GM19035 (cell line): Measurements from ENCODE around the gene ARVCF.

Experiments used
- ATAC-seq: cut with Tn5 transposase; IDR thresholded peaks from one replicate; pipeline ENCODE4 v1.9.1; 2021; ENCODE audit not compliant: unreplicated experiment

The ARVCF gene

DNA sequence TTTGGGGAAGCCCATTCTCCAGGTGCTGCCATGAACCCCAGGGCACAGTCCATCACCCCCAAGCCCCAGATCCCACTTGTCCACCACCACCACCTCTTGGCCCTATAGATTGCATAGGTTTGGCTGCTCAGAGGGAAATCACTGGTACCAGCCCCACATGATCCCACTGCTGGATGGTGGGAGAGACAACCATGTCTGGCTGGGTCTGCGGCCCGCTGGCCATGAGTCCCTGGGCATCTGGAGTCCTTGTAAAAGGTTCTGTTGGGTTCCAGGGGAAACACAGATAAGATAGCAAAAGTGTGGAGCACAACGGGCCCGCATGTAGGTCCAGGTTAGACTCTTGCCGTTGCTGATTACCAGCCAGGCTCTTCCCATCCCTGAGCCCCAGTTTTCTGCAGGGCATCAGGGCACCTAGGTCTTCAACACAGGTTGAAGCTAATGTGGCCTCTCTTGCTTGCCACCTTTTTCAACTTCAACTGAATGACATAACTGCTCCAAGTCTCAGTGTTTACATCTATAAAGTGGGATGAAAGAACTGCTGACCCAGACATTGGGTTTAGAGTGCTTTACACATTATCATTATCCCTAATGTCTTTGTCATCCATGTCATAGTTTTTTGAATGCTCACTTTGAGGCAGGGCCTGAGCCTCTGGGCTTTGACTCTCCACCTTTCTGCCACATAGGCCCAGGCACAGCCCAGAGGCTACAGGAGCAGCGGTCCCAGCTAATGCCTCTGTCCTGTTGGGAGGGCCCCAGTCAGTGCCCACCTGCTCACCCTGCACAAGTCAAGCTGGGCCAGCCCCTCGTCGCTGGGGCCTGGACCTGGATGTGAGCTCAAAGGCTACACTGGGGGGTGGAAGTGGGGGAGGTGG is 3.3 kb upstream of the ARVCF start:
- no peak for ATAC-seq

DNA sequence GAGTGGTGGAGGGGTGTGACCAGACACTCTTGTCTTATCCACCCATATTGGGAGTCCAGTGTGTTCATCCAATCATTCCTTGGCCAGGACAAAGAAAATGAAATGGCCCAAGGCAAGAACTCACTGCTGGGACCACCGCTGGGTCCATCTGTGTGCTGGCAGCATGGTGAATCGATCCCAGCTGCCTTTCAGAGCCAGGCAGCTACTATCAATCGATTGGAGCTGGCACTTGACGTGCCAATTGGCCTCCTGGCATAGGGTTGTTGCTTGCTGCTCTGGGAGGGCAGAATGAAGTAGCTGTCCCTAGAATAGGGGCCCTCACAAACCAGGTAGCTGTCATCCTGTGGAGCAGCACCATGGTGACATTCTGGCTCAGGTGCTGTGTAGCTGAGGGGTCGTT is 1.4 kb upstream of the ARVCF start:
- no peak for ATAC-seq

DNA sequence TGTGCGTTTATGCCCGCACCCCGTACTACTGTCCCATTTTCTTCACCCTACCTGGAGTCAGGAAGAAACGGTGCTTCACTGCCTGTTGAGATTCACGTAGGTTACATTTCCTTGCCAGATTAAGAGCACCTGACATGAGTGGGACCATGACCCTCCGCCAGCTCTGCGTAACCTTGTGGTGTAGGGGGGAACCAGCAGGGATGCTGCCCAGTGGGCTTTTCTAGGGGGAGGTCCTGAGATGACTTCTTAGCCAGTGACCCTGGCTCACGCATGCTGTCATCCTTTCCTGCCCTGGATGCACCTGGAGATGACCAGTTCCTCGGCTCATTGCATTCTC is 967 bp upstream of the ARVCF start:
- ATAC-seq, result no peak

DNA sequence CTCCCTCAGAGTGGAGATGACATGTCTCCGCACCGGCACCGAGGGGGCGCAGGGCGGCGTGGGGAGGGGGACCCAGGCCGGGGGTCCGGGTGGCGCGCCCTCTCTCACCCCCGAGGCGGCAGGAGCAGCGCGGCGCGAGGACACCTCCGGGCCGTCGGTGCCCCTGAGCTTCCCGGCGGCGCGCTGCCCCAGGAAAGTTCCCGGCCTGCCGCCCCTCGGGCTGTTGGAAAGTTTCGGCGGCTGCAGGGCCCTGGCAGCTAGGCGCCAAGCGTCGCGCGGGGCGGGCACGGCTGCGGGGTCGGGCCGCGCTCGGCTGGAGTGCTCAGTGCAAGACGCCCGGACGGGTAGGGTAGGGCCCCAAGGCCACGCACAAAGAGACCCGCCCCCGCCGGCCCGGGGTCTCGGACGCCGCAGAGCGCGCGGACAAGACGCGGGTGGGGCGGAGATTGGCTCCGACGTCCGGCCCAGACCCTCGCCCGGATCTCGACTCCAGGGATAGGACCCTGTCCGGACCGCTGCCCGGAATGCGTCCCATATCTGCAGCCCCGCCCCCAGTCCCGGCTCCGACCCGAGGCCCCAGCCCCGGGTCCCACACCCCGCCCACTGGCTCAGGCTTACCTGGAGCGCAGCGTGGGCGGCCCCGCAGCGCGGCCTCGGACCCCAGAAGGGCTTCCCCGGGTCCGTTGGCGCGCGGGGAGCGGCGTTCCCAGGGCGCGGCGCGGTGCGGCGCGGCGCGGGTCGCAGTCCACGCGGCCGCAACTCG is 471 bp downstream of the ARVCF start:
- no peak for ATAC-seq

DNA sequence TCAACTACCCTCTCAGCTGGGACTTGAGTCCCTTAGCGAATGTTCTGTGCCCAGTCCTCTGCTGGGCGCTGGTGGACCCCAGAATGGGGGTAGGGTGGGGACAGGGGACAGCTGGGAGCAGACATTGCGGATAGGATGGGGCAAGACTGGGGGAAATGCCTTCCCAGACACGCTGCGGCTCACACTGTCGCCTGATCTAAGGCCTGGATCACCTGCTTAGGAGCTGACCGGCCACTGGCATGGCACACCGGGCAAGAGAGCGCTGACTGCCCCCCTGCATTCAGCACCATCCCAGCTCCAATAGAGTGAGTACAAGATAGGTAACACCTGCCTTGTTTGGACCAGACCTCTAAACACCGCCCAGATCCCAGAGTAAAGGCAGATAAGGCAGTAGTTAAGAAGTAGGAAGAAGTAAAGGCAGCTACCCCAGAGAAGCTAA is 1.4 kb downstream of the ARVCF start:
- no peak for ATAC-seq

DNA sequence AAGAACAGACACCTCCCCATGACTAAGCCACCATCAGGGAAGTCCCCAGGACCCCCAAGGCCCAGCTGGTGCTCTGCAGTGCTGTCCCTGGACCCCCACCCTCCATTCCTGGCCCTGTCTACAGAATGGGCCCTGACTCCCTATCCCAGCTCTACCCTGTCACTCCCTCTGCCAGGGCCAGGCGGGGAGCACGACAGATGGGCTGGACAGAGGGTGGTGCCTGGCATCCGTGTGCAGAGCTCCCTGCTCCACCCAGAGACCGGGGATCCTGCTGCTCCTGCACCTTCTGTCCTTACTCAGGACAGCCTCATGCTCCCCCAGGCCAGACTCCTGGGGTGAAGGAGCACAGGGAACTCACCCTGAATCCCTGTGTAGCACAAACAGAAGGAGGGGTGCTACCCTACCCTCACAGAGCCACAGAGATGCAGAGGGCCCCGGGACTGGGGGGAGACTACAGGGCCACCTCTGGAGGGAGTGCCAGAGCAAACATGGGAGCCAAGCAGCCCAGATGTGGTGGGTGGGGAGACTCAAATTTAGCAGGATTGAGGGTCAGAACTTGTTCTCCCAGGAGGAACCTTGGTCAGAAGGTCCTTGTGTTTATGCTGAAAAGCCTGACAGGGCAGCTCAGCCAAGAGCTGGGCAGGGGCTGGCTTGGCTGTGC is 2.0 kb downstream of the ARVCF start:
- ATAC-seq, result no peak

DNA sequence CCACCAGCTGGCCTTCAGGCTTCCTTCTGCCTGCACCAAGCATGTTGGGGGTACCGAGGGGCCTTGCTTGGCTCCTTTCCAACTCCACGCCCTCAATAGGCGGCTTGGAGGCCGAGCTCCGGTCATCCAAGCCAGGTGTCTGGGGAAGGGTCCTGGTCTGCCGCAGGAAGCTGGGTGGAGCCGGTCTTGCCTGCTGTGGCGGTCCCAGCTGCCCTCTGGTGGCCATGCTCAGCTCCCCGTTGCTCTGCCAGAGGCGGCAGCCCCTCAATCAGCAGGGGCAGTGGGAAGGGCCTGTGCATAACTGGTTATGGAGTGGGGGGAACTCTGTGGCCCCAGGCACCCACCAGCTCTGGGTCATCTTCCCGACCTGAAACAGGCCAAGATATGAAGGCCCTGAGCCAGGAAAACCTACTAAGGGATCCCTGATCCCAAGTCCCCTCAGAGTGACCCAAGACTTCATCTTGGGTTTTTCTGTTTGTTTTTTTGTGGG is 3.2 kb downstream of the ARVCF start:
- no peak for ATAC-seq

DNA sequence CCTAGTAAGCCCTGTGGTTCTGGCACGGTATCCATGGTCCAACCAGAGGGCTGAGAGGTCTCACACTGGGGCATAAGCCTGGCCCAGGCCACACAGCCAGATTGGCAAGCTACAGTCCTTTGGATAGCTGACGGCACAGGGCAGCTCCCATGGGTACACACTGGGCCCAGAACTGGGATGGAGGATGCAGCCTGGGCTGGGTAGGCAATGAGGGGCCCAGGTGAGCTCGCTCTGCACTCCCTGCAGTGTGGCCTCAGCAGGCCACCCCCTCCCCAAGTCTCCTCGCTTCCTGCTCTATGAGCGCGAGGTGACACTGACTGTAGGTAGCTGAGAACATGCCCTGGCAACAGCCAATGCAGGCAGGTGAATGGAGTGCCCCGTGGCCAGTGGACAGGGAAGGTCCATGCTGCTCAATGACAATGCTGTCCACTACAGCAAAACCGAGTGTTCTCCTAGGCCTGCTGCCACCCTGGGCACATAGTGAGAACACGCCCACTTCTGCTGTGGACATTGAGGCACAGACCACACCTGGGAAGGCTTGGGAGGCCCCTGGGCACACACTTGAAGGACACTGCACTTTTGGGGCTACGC is 3.8 kb downstream of the ARVCF start:
- no peak for ATAC-seq

DNA sequence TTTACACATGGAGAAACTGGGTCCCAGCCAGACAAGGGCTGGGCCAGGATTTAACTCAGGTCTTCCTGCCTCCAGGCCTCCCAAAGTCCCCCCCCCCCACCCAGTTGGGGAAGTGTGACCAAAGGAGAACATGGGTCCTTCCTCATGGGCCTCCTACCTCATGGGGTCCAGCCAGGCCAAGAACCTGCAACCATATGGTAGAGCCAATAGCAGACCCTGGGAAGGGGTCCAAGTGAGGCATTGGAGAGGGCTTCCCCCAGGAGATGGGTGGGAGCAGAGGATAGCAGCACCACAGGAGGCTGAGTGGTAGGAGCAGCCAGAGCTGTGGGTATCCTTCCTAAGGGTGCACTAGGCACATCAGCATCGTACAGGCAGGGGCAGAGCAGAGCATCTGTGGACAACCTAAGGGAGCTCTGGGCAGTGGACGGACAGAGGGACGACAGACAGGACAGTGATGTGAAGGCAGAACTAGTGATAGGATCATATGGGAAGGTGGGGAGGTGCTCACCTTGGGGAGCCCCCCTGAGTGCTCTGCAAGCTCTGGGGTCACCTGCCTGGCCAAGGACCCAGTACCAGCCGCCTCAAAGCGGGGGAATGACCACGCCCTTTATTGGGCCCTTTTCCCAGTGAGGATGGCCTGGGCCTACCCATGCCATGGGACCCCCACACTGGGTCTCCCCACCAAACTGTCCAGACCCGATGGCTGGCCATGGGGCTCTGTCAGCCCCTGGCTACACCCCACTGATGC is 4.5 kb downstream of the ARVCF start:
- ATAC-seq, result no peak

DNA sequence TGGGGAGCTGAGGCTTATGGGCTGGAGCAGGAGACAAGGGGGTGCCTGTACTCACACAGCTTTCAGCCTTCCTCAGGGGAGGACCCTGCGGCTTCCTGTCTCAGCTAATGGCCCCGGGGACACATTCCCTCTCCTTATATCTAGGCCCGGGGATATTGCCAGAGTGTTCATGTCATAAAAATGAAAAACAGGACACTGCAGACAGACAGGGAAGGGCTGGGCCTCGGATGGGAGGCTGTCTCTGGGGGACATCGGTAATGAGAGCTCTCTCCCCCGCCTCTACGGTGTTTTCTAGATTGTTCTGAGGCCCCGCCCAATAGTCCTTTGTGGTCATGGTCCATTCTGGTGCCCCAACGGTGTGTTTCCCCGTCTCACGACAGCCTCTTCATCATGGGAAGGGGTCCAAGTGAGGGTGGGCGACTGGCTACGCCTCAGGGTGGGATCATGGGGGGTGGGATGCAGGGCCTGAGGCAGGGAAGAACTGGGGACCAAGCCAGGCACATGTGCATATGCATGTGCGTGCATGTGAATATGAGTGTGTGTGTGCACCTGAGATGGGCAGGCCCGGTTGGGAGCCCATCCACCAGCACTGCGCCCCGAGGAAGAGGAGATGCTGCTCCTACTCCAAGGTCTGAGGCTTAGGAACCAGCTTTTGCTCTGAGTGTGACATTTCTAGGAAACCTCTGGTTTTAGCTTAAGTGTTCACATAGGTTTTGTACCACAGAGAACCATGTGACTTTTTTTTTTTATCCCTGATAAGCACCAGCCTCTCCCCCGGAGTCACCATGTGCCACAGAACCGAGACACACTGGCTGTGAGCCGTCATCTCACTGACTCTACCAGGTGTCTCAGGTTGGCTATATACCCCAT is 5.3 kb downstream of the ARVCF start:
- ATAC-seq, result no peak

DNA sequence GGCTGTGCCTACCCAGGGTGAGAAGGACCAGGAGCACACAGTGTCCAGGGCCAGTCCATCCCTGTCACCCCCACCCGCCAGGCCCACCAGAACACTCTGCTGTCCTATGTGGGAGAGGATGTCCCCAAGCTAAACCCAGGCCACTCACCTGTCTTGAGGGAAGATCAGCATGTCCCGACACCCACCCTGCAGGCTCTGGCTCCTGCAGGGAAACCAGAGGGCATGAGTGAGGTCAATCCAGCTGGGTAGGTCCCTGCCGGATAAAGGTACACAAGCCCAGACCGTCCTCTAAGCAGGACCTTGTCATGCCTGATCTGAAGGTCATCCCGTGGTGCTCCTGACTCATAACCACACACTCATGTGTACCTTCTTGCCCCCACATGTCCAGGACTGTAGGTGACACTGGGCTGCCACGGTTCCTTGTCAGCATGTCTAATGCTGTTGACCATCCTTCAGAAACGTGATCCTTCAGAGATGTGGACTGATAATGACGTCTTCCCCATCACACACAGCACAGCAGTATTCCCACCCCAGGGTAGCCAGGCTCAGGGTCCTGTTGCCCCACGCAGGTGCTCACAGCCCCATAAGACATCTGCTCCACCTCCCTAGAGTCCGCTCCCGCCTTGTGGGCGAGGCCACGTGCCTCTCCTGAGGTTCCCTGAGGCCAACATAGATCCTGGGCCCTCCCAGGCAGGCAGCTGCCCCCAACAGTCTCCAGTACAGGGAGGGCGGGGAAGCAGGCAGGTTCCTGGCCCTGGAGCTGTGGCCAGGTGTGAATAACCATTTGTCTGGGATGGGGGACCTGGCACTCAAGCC is 6.1 kb downstream of the ARVCF start:
- ATAC-seq, result no peak

DNA sequence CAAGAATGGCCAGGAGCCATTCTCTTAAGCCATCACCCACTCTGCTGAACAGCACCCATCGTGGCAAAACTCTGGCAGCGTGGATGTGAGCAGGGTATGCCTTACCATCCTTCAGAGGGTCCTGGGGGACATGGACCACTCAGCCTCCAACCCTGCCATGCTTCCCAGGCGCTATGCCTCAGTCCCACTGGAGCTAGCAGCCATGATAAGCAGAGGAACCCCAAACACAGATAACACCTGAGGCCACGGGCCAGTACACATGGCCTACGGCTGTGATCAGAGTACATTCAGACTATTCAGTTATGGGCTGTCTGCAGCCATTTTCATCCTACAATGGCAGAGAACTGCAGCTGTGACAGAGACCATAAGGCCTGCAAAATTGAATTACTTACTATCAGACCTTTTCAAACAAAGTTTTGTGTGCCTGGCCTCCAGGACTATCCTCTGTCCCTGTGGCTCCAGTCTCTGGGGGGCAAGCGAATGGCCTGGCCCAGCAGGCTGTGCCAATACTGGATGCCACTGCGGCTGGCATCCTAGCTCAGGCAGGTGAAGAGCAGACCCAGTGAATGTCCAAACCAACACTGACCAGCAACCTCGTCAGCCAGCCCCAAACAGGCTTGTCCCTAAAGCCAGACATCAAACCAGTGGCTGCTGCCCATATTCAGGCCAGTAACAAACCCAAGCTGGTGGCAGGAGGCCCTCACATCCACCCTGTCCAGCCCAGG is 6.9 kb downstream of the ARVCF start:
- no peak for ATAC-seq

DNA sequence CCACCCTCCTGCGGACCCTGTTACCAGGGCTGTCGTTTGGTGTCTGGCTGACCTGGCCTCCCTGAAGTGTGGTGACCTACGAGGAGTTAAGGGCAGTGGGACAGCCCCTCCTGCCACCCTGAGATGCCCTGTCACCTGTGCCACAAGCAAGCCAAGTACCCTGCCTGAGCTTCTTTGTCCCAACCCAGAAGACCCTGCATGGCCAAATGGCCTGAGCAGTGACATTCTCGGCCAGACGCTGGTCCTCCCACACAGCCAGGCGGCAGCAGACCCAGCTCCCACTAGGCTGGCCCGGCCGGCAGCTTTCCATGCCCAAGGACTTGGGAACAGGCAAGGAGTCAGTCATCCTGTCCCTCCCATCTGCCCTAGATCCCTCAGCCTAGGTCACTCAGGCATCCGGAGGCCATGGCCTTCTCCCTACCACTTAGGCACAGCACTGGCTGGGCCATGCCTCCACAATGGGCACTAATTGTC is 7.6 kb downstream of the ARVCF start:
- ATAC-seq, result no peak

DNA sequence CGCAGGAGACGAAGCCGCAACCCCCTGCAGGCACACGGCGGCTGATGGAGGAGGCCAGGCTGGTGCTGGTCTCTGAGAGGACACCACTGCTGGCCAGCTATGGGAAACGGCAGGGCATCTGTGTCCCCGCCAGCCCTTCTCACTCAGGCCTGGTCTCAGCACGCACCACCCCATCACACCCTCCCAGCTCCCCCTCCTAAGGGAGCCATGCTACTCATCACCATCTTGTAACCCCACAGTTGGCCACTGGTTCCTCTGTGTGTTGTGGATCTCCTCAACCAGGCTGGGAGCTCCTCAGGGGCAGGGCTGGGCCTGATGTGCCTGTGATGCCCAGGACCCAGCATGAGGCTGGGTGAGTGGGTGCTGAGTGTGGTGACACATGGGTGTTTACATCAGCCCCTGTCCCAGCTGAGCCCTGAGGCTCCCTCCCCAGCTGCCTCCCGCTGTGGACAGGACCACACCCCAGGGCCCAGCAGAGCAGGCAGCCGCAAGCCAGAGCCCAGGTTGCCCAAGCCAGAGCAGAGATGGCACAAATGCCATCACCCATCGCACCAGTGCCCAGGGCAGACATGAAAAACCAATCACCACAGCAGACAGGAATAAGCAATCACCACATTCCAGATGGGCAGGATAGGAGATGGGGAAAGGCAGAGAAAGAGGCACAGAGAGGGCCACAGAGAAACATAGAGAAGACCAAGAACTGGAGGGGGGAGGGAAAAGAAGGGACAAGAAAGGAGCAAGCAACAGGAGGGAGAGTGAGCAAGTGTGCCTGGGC is 8.2 kb downstream of the ARVCF start:
- no peak for ATAC-seq

DNA sequence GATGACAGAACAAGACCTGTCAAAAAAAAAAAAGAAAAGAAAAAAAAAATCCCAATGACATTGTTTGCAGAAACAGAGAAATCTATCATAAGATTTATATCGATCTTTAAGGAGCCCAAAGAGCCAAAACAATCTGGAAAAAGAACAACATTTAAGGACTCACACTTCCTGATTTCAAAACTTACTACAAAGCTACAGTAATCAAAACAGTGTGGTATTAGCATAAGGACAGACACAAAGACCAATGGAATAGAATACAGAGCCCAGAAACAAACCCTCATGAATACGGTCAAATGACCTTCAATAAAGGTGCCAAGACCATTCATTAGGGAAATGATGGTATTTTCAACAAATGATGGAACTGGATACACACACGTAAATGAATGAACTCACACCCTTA is 12.2 kb downstream of the ARVCF start:
- ATAC-seq, result no peak

DNA sequence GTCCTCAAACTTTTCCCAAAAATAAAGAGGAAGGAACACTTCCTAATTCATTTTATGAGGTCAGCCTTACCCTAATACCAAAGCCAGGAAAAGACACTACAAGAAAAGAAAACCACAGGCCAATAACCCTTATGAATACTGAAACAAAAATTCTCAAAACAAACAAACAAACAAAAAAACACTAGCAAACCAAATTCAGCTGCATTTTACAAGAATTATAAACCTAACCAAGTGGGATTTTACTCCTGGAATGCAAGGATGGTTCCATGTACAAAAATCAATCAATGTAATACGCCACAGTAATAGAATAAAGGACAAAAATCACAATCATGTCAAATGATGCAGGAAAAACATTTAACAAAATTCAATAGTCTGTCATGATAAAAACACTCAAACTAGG is 13.3 kb downstream of the ARVCF start:
- ATAC-seq, result no peak

DNA sequence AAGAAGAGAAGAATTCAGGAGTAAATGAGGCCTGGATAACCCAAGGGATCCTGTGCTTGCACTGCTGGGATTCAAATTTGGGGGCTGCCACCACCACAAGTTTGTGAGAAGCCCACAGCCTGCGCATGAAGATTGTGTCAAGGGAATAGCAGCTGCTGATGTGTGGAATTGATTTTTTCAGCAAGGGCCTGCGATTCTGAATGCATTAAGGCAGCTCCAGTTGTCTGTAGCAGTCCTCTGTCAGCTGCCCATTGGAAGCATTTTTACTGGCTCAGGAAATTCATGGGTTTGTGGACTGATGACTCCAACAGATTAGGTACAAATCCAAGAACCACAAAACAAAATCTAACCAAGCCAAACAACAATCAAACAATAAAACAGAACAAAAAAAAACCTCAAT is 14.0 kb downstream of the ARVCF start:
- ATAC-seq, result no peak
